HG03460 (cell line): Measurements from ENCODE around the gene SPATA16.
"Not testable (repeated sequence)": the region's sequence is repeated elsewhere in the genome, so short reads cannot be mapped to it uniquely, and the experiment has no call there.

Experiments
- ATAC-seq: cut with Tn5 transposase; IDR thresholded peaks from one replicate; pipeline ENCODE4 v1.9.1; 2021; ENCODE audit not compliant: unreplicated experiment

SPATA16 gene

DNA sequence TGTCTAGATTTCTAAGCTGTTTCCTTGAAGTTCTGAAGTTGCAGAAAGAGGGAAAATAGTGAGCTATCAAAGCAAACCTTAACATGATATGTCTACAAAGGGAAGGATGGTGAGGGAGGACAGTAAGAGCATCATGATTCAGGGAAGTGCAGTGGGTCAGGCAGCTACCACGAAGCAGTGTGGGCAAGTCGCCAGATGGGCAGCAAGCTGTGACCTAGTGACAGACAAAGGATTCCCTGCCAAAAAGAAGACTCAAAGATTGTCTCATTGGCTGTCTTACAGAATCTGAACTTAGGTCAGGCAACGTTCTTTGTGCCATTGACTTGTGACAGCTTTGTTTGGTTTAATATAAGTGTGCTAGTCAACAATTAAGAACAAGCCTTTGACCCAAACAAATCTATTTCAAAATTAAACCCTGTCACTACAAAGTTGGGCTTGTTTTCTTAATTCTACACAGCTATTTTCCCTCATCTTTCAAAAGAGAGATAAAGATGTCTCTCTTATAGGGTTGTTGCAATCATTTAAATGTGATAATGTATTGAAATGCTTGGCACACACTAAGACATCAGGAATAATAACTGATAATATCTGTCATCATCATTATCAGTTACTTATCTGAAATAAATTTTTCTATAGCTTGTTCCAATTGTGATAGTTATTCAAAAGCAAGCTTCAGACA is 237.3 kb downstream of the SPATA16 start:
- ATAC-seq, result no peak

DNA sequence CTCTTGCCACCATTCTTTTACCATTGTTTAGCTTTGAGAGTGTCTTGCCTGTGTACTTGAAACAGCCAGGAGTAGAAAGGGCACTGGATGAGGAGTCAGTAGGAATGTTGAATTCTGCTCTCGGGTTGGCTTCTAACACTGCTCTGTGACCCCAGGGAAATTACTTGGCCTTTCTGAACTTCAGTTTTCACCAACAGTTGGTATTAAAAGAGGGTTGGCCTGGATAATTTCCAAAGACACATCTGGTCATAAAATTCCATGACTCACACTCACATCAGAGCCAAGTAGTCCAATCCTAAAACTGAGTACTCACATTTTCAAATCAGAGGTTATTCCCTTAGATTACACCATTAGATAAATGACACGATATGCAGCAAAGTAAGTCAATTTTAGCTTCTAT is 248.9 kb downstream of the SPATA16 start:
- no peak for ATAC-seq

DNA sequence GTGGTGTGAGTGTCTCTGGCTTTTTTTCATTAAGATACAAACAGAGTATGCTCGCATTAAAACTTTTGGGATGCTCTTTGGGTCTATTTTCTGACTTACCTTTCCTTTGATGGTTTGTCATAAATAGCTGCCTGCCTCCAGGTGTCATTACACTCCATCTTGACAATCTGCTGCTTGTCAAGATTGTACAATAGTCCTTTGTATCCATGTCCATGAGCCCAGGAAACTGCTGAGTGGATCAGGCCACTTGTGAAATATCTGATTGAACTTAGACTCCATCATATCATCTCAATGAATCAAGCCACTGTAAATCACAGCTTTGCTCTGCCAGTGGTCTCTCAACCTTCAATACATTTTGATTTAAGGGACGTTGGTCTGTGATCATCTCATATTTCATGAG is 255.3 kb downstream of the SPATA16 start:
- no peak for ATAC-seq

DNA sequence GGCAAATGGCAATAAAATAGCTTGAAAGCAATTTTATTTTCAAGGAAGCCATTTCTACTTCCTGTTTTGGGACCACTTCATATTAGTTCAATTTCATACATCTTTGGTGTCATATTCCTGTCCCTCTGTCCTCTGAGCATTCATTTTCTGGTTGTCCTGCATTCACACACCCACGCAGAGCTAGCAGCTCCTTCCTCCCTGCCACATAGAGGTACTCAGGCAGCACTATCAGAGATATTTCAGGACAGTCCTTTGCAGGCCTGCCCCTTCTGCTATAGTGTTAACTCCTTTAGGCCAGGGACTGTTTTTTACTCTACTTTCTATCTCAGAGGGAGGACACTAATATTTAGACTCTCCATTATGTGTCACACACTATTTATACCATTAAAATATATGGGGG is 258.5 kb downstream of the SPATA16 start:
- no peak for ATAC-seq

DNA sequence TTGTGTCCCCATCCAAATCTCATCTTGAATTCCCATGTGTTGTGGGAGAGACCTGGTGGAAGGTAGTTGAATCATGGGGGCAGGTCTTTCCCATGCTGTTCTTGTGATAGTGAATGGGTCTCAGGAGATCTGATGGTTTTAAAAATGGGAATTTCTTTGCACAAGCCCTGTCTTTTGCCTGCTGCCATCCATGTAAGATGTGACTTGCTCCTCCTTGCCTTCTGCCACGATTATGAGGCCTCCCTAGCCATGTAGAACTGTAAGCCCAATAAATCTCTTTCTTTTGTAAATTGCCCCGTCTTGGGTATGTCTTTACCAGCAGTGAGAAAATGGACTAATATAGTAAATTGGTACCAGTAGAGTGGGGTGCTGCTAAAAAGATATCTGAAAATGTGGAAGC is 261.7 kb downstream of the SPATA16 start:
- not testable (repeated sequence) for ATAC-seq

DNA sequence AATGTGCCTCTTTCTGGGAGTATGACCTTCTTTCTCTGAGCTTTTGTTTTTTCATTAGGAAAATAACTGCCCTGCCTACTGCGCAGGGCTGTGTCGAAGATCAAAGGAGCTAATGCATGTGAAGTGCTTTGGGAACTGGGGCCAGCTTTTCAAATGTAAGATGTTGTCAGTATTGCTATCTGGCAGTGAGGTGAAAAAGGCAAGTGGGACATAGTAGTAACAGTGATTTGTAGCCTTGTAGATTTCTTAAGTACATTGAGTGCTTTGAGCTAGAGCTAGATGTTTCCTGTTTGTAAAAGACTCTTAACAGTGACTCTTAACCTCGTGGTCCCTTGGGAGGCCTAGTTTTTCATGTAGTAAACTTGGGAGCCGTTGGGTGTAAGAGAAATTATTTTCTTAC is 264.0 kb downstream of the SPATA16 start:
- ATAC-seq, result no peak

DNA sequence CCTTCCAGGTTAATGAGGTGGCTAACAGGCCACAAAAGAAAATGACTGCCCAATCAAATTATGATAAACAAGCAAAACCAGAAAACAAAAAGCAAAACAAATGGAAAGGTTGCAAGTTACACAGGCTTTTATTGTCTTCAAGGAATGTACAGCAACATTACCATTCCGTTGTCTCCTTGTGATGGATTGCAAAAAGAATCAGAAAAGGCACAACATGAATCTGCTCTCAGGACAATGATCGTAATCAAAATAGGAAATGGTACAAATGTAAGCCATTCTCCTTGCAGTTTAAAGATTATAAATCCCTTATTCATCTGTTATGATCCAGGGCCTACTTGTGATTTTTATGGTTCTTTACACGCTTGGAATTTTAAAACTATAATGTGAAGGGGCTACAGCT is 264.7 kb downstream of the SPATA16 start:
- no peak for ATAC-seq

DNA sequence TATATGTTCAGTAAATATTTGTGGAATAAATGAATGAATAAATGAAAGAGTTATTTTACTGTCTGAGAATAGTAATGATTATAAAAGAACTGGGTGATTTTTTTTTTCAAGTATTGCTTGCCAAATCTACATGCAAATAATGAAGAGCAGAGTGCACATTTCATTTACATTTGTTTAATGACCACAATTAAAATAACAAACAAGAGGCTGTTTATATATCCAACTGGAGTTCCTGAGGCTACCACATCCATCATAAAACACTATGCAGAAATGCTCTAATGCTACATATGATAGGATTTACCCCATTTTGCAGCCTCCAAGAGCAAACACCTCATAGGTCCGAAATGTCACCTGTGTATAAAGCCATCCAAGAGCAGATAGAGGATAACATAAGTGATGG is 266.0 kb downstream of the SPATA16 start:
- no peak for ATAC-seq

DNA sequence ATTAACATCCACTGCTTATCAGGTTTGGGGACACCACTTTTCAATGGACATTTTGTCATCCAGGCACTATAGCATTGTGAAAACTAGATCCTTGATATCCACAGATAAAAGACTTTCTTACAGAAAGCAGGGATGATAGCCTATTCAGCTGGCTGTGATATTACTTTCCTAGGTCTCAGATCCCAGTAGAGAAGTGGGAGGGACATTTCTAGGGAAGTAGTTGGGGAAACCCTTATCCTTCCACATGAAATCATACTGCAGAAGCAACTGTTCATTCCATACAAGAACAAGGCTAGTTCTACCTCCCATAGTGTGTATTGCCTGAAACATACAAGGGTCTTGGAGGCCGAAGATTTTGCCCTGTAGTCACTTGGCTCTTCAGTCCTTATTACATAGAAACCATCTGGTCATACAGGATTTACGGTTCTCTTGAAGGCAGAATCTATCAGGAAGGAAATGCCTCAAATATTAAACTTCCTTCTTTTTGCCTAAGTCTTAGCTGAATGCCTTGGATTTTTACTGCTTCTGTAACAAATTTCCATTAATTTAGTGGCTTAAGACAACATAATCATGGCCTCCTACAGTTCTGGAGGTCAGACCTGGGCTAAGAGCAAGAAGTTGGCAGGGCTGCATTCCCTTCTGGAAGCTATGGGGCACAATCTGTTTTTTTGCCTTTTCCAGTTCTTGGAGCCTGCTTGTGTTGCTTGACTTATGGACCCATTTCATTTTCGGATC is 271.1 kb downstream of the SPATA16 start:
- no peak for ATAC-seq

DNA sequence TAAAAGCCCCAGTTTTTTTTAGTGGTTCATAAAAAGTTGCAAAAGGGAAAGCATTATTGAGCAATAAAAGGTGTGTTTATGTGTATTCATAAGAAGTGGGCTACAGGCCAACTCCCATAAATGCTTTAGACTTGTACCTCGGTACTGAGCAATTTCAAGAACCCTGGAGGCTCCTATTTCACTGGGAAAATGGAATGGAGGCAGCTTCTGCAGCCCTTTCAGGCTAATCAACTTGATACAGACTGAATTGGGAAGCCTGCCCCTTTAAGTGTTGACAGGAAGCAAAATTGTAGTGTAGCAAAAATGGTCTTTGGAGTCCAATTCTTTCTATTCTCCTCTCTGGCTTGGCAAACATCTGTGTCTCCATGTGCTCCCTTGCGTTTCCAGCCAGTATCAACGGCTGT is 271.7 kb downstream of the SPATA16 start:
- no peak for ATAC-seq

DNA sequence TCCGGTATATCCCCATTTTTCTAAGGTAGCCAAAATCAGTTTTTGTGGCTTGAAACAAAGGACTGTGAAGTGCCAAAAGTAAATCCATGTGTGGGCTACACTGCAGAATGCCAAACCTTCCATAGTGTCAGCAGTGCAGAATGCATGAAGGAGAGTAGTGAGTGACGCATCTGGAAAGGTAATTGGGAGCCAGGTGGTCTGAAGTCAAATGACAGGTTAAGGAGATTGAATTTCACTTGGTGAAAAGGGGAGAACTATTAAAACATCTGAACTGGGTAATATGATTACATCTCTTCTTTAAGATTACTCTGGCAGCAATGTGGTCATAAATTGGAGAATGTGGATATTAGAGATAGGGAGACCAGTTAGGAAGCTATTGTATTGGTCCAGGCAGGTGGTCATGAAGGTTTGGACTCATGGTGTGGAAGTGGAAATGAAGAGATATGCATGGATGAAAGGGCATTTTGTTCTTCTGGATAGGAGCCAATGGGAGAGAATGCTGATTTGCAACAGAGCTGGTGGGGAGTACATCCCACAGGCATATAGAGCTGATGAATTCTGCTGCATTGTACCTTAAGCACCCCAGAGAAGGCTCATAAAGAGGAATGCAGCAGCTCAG is 272.3 kb downstream of the SPATA16 start:
- ATAC-seq, result no peak

DNA sequence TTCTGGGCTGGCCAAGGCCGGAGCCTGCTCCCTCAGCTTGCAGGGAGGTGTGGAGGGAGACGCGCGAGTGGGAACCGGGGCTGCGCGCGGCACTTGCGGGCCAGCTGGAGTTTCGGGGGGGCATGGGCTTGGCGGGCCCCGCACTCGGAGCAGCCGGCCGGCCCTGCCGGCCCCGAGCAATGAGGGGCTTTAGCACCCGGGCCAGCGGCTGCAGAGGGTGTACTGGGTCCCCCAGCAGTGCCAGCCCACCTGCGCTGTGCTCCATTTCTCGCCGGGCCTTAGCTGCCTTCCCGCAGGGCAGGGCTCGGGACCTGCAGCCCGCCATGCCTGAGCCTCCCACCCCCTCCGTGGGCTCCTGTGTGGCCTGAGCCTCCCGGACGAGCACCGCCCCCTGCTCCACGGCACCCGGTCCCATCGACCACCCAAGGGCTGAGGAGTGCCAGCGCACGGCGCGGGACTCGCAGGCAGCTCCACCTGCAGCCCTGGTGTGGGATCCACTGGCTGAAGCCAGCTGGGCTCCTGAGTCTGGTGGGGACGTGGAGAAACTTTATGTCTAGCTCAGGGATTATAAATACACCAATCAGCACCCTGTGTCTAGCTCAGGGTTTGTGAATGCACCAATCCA is 274.2 kb downstream of the SPATA16 start:
- ATAC-seq, result not testable (repeated sequence)

DNA sequence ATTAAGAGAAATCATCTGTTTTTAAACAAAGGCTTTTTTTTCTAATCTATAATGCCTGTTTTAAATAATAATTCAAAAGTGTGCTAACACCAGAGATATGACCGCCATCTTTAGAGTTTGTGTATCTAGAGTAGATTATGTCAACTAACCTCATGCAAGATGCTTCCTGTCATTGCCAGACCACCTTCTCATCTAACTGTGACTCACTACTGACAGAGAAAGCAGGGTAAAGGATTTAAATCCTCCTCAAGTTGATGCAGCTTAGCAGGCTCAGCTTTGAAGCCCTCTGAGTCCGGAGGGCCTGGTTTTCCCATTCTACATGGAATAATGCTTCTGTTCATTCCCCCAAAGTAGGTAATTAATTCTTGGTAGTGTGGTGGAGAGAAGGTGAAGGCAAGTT is 282.0 kb downstream of the SPATA16 start:
- ATAC-seq, result no peak

DNA sequence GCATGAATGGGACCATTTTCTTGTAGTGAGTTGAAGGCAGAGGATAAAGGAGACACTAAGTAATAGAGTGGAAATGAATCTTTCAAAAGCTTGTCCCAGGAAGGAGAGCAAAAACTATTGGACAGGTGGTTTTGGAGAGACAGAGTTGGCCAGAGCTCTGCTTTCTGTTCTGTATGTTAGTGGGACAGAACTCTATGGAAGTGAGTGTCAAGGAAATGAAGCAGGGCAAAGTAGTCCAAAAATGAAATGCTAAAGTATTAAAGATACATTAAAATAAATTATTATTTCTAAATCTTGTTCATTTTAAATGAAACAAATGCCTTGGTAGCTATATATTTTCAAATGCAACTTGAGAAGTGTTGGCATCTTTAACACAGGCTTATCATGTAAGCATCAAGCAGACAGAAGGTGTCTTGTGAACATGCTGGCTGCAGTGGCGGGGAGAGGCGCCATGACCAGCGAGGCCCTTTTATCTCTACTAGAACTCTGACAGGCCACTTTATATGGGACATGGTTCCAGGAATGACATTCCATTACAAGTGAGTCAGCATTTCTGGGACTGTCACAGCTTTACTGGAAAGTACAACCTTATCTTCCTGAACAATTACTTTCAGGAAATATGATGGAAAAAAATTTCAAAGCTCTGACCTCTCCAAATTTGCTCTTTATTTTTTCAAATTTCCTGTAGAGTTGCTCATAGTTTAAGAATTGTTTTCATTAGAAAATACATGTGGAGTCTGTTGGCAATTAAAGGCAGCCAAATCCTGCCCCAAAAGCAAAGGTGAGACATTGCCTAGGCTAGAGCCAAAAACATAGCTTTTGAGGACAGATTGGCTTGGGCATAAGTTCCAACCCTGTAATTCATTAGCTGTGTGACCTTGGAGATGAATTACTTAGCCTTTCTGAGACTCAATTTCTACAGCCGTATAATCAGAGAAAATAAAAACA is 284.0 kb downstream of the SPATA16 start:
- no peak for ATAC-seq

DNA sequence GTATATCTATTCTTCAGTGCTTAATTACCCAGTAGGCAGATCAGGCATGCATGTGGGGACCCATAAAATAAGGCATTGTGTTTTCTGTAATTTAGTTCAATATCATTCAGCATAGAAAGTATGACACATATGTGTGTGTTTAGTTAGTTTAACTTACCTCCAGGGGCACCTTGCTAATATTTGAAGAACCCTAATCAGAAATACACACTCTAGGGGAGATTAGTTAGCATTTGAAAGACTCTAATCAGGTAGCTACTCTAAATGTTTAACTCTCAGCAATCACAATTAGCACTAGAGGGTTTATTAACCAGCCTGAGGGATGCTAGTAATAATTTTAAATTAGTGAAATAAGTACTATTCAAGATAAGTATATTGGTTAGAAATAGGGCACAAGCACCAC is 286.0 kb downstream of the SPATA16 start:
- ATAC-seq, result no peak

DNA sequence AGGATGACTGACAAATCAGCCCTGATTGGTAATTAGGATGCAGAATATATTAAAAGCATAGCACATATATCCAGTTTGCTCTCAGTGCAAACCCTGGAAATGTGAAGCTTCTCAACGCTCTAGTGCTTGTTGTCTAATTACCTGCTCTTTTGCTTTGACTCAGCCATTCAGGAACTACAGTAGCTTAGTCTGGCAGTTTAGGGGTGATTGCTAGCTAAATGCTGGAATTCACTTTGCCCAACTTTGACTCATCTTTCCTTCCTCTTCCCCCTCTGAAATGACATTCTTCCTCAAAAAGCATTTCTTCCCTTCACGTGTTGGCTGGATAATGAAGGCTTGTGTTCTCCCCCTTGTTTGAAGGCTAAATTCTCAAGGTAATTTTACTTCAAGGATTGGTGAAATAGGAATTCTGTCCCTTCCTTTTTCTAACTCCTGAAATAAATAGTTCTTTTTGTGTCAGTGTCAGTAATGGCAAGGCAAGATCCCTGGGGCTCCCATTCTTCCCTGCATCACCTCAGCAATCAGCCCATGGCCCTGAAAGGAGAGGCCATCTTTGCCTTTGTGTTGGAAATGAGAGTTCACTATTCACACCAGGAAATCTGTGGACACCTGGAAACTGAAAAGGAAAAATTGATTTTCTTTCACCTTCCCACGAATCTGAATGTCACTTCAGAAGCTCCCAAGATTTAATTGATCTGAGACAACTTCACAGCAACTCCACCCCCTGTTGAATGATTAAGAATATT is 286.9 kb downstream of the SPATA16 start:
- no peak for ATAC-seq

DNA sequence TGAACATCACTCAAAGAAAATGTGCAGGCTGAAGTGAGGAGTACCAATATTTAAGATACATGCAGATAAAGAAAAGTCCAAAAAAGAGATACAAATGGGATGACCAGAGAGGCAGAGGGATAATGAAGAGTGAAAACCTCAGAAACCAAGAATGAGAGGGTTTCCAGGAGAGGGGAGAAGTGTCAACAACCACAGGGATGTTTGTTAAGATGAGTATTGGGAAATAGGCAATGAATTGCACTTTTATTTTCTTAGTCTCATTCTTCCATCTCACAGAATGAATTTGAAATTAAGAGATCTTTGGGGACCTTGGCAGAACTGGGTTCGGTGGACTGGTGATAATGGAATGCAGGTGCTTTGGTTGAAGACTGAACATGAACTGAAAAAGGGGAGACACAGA is 288.0 kb downstream of the SPATA16 start:
- no peak for ATAC-seq

DNA sequence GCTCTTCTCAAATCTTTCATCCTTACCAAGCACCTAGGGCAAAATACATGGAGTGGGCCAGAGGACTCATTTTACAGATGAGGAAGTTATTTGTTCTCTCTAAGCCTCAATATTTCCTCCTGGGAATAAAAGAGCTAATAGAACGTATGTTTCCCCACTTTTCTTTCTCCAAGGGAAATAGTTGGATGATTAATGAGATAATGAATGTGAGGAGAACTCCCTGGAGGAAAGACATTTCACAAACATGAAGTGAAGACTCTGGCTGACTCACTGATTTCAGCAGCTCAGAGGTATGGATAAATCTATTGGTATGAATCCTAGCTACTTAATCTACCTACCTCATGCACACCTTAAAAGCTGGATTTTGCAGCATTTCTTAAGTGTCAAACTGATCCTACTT is 292.1 kb downstream of the SPATA16 start:
- ATAC-seq, result no peak

DNA sequence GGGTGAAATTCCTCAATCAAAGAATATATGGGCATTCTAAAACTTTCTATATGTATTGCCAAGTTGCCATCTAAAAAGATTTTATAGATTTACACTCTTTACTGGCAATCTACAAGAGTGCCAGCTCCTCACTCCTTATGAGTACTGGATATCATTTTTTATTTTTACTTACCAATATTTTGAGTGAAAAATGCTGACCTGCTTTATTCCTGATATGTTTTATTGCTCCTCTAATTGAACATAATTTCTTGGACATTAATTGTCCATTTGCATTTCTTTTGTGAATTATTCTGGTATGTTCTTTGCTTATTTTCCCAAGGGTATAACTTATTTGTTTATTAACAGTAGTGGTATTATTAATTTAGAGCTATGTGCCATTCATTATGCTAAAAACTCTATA is 293.7 kb downstream of the SPATA16 start:
- ATAC-seq, result no peak

DNA sequence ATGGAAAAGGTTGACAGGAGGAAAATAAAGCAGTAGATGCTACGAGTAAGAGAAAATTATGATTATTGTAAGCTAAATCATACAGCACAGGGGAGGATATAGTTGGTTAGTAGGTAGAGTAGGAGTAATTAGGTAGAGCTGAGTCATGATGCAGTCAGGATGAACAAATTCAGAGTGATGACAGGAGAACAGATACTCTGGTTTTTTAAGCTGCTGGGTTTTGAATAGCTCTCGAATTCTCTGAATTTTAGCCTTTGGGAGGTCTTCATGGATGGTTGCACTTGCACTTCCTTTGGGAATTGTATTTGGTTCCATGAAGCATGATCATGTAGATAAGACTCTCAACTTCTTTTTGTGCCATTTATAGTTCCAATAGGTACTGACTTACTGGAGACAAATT is 294.3 kb downstream of the SPATA16 start:
- no peak for ATAC-seq
